H1 (cell line): Measurements from ENCODE around the gene EEF1AKMT2. TPM values are rescaled to one million over a fixed set of nuclear protein-coding genes. Genes with fewer than 3 reads are reported as not detected.

Source experiments
- BACH1 ChIP-seq: IDR thresholded peaks from 2 replicates; pipeline ENCODE4 v1.6.1; 2012; ENCODE audit warnings: low read length, improper control_type of control experiment
- CREB1 ChIP-seq: IDR thresholded peaks from 2 replicates; pipeline ENCODE4 v1.6.1; 2012; ENCODE audit warnings: inconsistent platforms
- FOSL1 ChIP-seq: IDR thresholded peaks from 2 replicates; pipeline ENCODE4 v1.6.1; 2011; ENCODE audit warnings: mild to moderate bottlenecking, low read depth, low read length, moderate library complexity; ENCODE audit not compliant: insufficient read depth
- HDAC2 ChIP-seq, 2 experiments: fragments of 300-600 bp in 1 of 2; sonication (generic) in 1 of 2; IDR thresholded peaks; 2 replicates each; pipeline ENCODE4 v1.6.1; 2011 to 2012; ENCODE audit warnings: low read depth in 2 of 2, low read length in 2 of 2, mild to moderate bottlenecking in 2 of 2, moderate library complexity in 2 of 2, borderline replicate concordance in 1 of 2, inconsistent platforms in 1 of 2
- JUN ChIP-seq: IDR thresholded peaks from 2 replicates; pipeline ENCODE4 v1.6.1; 2011; ENCODE audit warnings: low read depth, mild to moderate bottlenecking, improper control_type of control experiment, low read length
- KDM1A ChIP-seq: fragments of 200-600, 300-600 bp; sonication (generic); IDR thresholded peaks from 2 replicates; pipeline ENCODE4 v1.7.1; 2016; ENCODE audit warnings: mild to moderate bottlenecking, low read length, borderline replicate concordance
- KDM4A ChIP-seq: IDR thresholded peaks from one replicate; pipeline ENCODE4 v1.7.1; 2012; ENCODE audit warnings: low read depth, mild to moderate bottlenecking, moderate library complexity, low read length, inconsistent platforms; ENCODE audit not compliant: severe bottlenecking
- KDM5A ChIP-seq: fragments of 200-600 bp; IDR thresholded peaks from 2 replicates; pipeline ENCODE4 v1.7.1; 2012; ENCODE audit warnings: mild to moderate bottlenecking, low read length, inconsistent platforms, mixed read lengths
- PHF8 ChIP-seq: fragments of 200-600 bp; sonication (generic); conservative IDR thresholded peaks from 2 replicates; pipeline ENCODE4 v1.7.1; 2012; ENCODE audit warnings: low read depth, mild to moderate bottlenecking, inconsistent platforms, low read length, moderate library complexity
- POLR2A ChIP-seq, 2 experiments: IDR thresholded peaks; 1 replicate in 1 of 2; 2 replicates in 1 of 2; pipeline ENCODE4 v1.6.1; 2011; ENCODE audit warnings: low read depth in 2 of 2, low read length in 2 of 2, mild to moderate bottlenecking in 2 of 2; ENCODE audit errors: control extremely low read depth in 1 of 2
- RNF2 ChIP-seq: fragments of 200-900, 300-1000 bp; sonication (generic); IDR thresholded peaks from 2 replicates; pipeline ENCODE4 v1.7.1; 2016; ENCODE audit warnings: borderline replicate concordance, low read depth, mild to moderate bottlenecking, antibody characterized with exemption, low read length; ENCODE audit not compliant: poor library complexity, severe bottlenecking; ENCODE audit errors: missing control alignments
- RXRA ChIP-seq: IDR thresholded peaks from 2 replicates; pipeline ENCODE4 v1.6.1; 2011; ENCODE audit warnings: low read depth, mild to moderate bottlenecking, low read length, moderate library complexity; ENCODE audit not compliant: insufficient read depth
- SIX5 ChIP-seq: IDR thresholded peaks from 2 replicates; pipeline ENCODE4 v1.6.1; 2011; ENCODE audit warnings: mild to moderate bottlenecking, low read depth, low read length
- SRF ChIP-seq: IDR thresholded peaks from 2 replicates; pipeline ENCODE4 v1.6.1; 2011; ENCODE audit warnings: mild to moderate bottlenecking, low read depth, low read length, moderate library complexity
- SUZ12 ChIP-seq: fragments of 200-600 bp; sonication (generic); IDR thresholded peaks from 2 replicates; pipeline ENCODE4 v1.6.1; 2012; ENCODE audit warnings: mild to moderate bottlenecking, inconsistent platforms, low read length, moderate library complexity, mixed read lengths
- TCF12 ChIP-seq: IDR thresholded peaks from 2 replicates; pipeline ENCODE4 v1.6.1; 2011; ENCODE audit warnings: low read depth, mild to moderate bottlenecking, low read length
- TEAD4 ChIP-seq: IDR thresholded peaks from 2 replicates; pipeline ENCODE4 v1.6.1; 2012; ENCODE audit warnings: low read depth, low read length, inconsistent platforms, mixed read lengths
- polyA plus RNA-seq, 7 experiments: library from polyadenylated mRNA; depleted of rRNA in 3 of 7; stranded (reverse) in 5 of 7; unstranded in 2 of 7; fragments of >200 nt in 5 of 7; fragments of 200-250 nt in 2 of 7; gene quantifications; 1 replicate in 5 of 7; 2 replicates in 1 of 7; 4 replicates in 1 of 7; pipeline versions ENCODE4 v1.2.1 to v1.2.3, GENCODE V29; 2011 to 2013; ENCODE audit warnings: missing spikeins in 2 of 7, mixed read lengths in 2 of 7
- total RNA-seq: library from RNA; stranded (reverse); fragmentation: NEBNext Ultra II Directional; extraction: Animal tissue kit (Norgen Biotek cat#: 25700); gene quantifications from 2 replicates; pipeline ENCODE4 v1.2.1, GENCODE V29; 2021
- TF ChIP-seq, protein P1 (sequence below): IDR thresholded peaks from 2 replicates; pipeline ENCODE4 v1.6.1; 2012; ENCODE audit warnings: inconsistent platforms
- TF ChIP-seq, protein P2 (sequence below), 3 experiments: IDR thresholded peaks; 1 replicate in 2 of 3; 2 replicates in 1 of 3; pipeline versions ENCODE4 v1.5.1 to v1.6.1; 2011; ENCODE audit warnings: low read length in 3 of 3, mild to moderate bottlenecking in 3 of 3, inconsistent platforms in 2 of 3, low read depth in 1 of 3, moderate library complexity in 1 of 3; ENCODE audit not compliant: insufficient read depth in 1 of 3; ENCODE audit errors: control extremely low read depth in 1 of 3
- TF ChIP-seq, protein P3 (sequence below): IDR thresholded peaks from 2 replicates; pipeline ENCODE4 v1.6.1; 2012; ENCODE audit warnings: low read length, inconsistent platforms

The EEF1AKMT2 gene
- total and polyA plus RNA-seq, 2 of the 8 experiments (the other 6 are each of a cell fraction or from before 2014, with no cell fraction given): 9.8 to 26.8 TPM

DNA sequence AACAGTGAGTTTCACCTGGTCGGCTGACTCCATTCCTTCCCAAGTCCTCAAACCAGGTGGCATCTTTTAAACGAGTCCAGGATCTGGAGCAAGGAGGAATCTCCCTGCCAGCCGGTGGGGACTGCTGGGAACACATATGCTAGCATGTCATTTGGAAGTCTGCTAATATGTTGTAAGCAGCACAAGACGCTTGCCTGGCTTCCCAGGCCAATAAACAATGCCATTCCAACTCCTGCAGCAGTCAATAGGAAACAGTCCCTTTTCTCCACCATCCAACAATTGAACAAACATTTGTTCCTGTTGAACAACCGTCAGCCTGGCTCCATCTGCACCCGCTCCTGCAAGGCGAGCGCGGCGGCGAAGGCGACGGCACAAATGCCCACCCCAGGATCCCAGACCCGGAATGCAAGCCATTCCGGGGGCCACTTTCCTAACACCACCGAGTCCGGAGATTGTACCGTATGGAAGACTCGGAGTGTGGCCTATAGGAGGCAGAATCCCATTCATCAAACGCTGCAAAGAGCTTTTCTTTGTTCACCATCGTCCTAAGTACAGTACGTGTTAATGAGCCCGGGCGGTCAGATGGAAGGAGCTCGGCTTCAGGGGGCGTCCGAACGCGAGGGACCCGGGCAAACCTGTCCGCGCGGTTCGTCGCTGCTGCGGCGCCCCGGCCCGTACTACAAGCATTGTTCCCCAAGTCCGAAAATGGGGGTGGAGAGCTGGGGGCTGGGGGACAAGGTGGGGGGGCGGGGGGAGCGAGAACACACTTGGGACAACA lies 49.1 kb downstream of the EEF1AKMT2 start (continued):
- TF ChIP-seq TEAD4 (no peak), KDM1A (no peak), SUZ12 (peak; percentile 29; the same call in 1 of the 2 replicates), PHF8 (no peak), FOSL1 (no peak), POLR2A (IDR thresholded peaks at IDR 0.05; ENCODE audit: control extremely low read depth in 1 of 2, low read depth in 2 of 2, low read length in 2 of 2) (no peak), SIX5 (no peak), JUN (no peak), KDM5A (no peak), HDAC2 (IDR thresholded peaks at IDR 0.05; ENCODE audit: borderline replicate concordance in 1 of 2, low read depth in 2 of 2, low read length in 2 of 2) (no peak), CREB1 (no peak), SRF (no peak), RXRA (no peak), KDM4A (peak; percentile 26), TCF12 (no peak), RNF2 (peak; percentile 15), BACH1 (no peak)
- TF ChIP-seq, protein P1, sequence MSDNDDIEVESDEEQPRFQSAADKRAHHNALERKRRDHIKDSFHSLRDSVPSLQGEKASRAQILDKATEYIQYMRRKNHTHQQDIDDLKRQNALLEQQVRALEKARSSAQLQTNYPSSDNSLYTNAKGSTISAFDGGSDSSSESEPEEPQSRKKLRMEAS: no peak
- TF ChIP-seq, protein P2, sequence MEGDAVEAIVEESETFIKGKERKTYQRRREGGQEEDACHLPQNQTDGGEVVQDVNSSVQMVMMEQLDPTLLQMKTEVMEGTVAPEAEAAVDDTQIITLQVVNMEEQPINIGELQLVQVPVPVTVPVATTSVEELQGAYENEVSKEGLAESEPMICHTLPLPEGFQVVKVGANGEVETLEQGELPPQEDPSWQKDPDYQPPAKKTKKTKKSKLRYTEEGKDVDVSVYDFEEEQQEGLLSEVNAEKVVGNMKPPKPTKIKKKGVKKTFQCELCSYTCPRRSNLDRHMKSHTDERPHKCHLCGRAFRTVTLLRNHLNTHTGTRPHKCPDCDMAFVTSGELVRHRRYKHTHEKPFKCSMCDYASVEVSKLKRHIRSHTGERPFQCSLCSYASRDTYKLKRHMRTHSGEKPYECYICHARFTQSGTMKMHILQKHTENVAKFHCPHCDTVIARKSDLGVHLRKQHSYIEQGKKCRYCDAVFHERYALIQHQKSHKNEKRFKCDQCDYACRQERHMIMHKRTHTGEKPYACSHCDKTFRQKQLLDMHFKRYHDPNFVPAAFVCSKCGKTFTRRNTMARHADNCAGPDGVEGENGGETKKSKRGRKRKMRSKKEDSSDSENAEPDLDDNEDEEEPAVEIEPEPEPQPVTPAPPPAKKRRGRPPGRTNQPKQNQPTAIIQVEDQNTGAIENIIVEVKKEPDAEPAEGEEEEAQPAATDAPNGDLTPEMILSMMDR (IDR thresholded peaks at IDR 0.05; ENCODE audit: control extremely low read depth in 1 of 3, insufficient read depth in 1 of 3, low read depth in 1 of 3, low read length in 3 of 3): peak in 2 of 3 experiments; percentile 7 to 29; a peak in 3 of 4 replicates
- TF ChIP-seq, protein P3, sequence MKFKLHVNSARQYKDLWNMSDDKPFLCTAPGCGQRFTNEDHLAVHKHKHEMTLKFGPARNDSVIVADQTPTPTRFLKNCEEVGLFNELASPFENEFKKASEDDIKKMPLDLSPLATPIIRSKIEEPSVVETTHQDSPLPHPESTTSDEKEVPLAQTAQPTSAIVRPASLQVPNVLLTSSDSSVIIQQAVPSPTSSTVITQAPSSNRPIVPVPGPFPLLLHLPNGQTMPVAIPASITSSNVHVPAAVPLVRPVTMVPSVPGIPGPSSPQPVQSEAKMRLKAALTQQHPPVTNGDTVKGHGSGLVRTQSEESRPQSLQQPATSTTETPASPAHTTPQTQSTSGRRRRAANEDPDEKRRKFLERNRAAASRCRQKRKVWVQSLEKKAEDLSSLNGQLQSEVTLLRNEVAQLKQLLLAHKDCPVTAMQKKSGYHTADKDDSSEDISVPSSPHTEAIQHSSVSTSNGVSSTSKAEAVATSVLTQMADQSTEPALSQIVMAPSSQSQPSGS: no peak
